K562 (cell line): ENCODE data around the gene BGLAP. TPM values are rescaled to one million over a fixed set of nuclear protein-coding genes. Genes with fewer than 3 reads are reported as not detected.

Experiments
- EGR1 ChIP-seq: fragments of 450-650 bp; conservative IDR thresholded peaks from 2 replicates; pipeline ENCODE4 v1.6.1; 2017; ENCODE audit warnings: mild to moderate bottlenecking
- GABPA ChIP-seq: fragments of 200-800 bp; sonication (Bioruptor generic); conservative IDR thresholded peaks from 2 replicates; pipeline ENCODE4 v1.6.1; 2016; ENCODE audit warnings: low read depth, missing genetic modification characterization, missing compliant biosample characterization
- STAT5A ChIP-seq: IDR thresholded peaks from 2 replicates; pipeline ENCODE4 v1.6.1; 2012; ENCODE audit warnings: low read length, inconsistent platforms, borderline replicate concordance
- ZNF124 ChIP-seq: sonication (generic); formaldehyde crosslinking; IDR thresholded peaks from 2 replicates; pipeline ENCODE4 v1.8.1; 2022; ENCODE audit warnings: missing genetic modification reagents
- polyA plus RNA-seq, 8 experiments: library from polyadenylated mRNA; depleted of rRNA in 4 of 8; stranded (reverse) in 5 of 8; unstranded in 3 of 8; fragments of >200 nt; fragmentation: Nextera tagmentation in 2 of 8; fragmentation: Illumina TruSeq in 1 of 8; extraction: Ambion mirVana in 2 of 8; extraction: Trizol in 1 of 8; gene quantifications; 2 replicates each; pipeline versions ENCODE4 v1.2.1 to v1.2.3, GENCODE V29; 2011 to 2014; ENCODE audit warnings: inconsistent platforms in 1 of 8, missing spikeins in 1 of 8
- total RNA-seq, 7 experiments: library from RNA; depleted of rRNA in 6 of 7; stranded (reverse); fragments of >200 nt in 6 of 7; fragmentation: Illumina TruSeq in 2 of 7; extraction: Trizol in 2 of 7; gene quantifications; 2 replicates each; pipeline versions ENCODE4 v1.2.1 to v1.2.3, GENCODE V29; 2011 to 2021; ENCODE audit warnings: low replicate concordance in 1 of 7
- TF ChIP-seq, protein P1 (sequence below): fragments of 450-650 bp; IDR thresholded peaks from 2 replicates; pipeline ENCODE4 v1.6.1; 2016; ENCODE audit warnings: mild to moderate bottlenecking
- TF ChIP-seq, protein P2 (sequence below): fragments of 250-450 bp; sonication (Bioruptor Pico); IDR thresholded peaks from 2 replicates; pipeline ENCODE4 v1.9.0; 2021; ENCODE audit warnings: mild to moderate bottlenecking, inconsistent platforms
- TF ChIP-seq, protein P3 (sequence below): fragments of 250-450 bp; sonication (Bioruptor Pico); IDR thresholded peaks from 2 replicates; pipeline ENCODE4 v1.4.0; 2020
- TF ChIP-seq, protein P4 (sequence below): fragments of 250-450 bp; sonication (Bioruptor Pico); IDR thresholded peaks from 2 replicates; pipeline ENCODE4 v1.8.0; 2022; ENCODE audit warnings: moderate library complexity, mild to moderate bottlenecking, inconsistent platforms
- TF ChIP-seq, protein P5 (sequence below): fragments of 250-450 bp; sonication (Bioruptor Pico); IDR thresholded peaks from 2 replicates; pipeline ENCODE4 v1.9.0; 2021; ENCODE audit warnings: mild to moderate bottlenecking
- TF ChIP-seq, protein P6 (sequence below): IDR thresholded peaks from 2 replicates; pipeline ENCODE4 v1.6.1; 2014; ENCODE audit warnings: antibody characterized with exemption
- TF ChIP-seq, protein P7 (sequence below), 2 experiments: IDR thresholded peaks; 2 replicates each; pipeline ENCODE4 v1.6.1; 2011; ENCODE audit warnings: borderline replicate concordance in 1 of 2, control low read depth in 1 of 2, low read depth in 1 of 2, low read length in 1 of 2, mild to moderate bottlenecking in 1 of 2, mixed read lengths in 1 of 2, moderate library complexity in 1 of 2; ENCODE audit not compliant: insufficient read depth in 1 of 2, insufficient read length in 1 of 2, poor library complexity in 1 of 2, severe bottlenecking in 1 of 2; ENCODE audit errors: extremely low read depth in 1 of 2
- TF ChIP-seq, protein P8 (sequence below): IDR thresholded peaks from 2 replicates; pipeline ENCODE4 v1.6.1; 2011; ENCODE audit not compliant: insufficient read length; ENCODE audit errors: extremely low read depth

The BGLAP gene
- total and polyA plus RNA-seq, 9 of the 15 experiments (the other 6 are each of a cell fraction or from before 2014, with no cell fraction given) = 0.15 to 1.4 (median 0.28) TPM; not detected in 3

DNA sequence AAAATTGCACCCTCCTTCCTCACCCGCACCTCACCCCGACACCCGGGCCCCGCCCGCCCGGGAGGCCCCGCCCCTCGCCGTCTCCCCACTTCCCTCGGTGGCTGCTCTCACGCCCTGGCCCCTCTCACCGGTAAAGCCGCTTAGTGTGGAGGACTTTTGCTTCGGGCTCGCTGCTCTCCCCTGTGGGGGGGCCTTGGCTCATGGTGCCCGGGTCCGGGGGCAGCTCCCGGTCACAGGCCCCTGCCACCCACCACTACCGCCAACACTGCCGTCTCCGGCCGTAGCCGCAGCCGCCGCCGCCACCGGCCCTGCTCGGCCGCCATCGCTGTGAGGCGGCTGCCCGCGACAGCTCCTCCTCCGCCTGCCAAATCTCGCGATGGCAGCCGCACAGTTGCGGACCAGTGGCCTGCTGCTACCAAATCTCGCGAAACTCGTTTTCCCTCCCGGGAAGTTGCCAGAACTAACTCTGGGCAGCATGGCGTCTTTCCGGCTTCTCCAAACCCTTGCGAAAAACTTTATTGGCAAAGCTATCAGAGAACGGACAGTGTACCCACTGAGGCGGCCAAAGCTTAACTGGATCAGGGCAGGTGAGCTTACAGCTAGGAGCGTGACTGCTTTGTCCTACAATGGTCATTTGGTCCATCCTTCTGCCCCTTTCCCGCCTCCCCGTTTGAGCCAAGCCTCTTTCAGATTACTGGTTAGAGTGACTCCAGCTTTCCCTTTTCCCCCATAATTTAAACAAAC, 40.7 kb downstream of the BGLAP start, which contains the start of gene SMG5 (continued):
- TF ChIP-seq, protein P1, sequence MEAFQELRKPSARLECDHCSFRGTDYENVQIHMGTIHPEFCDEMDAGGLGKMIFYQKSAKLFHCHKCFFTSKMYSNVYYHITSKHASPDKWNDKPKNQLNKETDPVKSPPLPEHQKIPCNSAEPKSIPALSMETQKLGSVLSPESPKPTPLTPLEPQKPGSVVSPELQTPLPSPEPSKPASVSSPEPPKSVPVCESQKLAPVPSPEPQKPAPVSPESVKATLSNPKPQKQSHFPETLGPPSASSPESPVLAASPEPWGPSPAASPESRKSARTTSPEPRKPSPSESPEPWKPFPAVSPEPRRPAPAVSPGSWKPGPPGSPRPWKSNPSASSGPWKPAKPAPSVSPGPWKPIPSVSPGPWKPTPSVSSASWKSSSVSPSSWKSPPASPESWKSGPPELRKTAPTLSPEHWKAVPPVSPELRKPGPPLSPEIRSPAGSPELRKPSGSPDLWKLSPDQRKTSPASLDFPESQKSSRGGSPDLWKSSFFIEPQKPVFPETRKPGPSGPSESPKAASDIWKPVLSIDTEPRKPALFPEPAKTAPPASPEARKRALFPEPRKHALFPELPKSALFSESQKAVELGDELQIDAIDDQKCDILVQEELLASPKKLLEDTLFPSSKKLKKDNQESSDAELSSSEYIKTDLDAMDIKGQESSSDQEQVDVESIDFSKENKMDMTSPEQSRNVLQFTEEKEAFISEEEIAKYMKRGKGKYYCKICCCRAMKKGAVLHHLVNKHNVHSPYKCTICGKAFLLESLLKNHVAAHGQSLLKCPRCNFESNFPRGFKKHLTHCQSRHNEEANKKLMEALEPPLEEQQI = 0 out of 2 replicates have a peak, but pooled peaks have one; percentile 68
- TF ChIP-seq, protein P2, sequence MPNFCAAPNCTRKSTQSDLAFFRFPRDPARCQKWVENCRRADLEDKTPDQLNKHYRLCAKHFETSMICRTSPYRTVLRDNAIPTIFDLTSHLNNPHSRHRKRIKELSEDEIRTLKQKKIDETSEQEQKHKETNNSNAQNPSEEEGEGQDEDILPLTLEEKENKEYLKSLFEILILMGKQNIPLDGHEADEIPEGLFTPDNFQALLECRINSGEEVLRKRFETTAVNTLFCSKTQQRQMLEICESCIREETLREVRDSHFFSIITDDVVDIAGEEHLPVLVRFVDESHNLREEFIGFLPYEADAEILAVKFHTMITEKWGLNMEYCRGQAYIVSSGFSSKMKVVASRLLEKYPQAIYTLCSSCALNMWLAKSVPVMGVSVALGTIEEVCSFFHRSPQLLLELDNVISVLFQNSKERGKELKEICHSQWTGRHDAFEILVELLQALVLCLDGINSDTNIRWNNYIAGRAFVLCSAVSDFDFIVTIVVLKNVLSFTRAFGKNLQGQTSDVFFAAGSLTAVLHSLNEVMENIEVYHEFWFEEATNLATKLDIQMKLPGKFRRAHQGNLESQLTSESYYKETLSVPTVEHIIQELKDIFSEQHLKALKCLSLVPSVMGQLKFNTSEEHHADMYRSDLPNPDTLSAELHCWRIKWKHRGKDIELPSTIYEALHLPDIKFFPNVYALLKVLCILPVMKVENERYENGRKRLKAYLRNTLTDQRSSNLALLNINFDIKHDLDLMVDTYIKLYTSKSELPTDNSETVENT (CRISPR knock-in tag) = peak; percentile 82
- TF ChIP-seq, protein P3, sequence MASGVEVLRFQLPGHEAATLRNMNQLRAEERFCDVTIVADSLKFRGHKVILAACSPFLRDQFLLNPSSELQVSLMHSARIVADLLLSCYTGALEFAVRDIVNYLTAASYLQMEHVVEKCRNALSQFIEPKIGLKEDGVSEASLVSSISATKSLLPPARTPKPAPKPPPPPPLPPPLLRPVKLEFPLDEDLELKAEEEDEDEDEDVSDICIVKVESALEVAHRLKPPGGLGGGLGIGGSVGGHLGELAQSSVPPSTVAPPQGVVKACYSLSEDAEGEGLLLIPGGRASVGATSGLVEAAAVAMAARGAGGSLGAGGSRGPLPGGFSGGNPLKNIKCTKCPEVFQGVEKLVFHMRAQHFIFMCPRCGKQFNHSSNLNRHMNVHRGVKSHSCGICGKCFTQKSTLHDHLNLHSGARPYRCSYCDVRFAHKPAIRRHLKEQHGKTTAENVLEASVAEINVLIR (CRISPR knock-in tag) = peak; percentile 25; the same call in 1 of the 2 replicates
- TF ChIP-seq, protein P4, sequence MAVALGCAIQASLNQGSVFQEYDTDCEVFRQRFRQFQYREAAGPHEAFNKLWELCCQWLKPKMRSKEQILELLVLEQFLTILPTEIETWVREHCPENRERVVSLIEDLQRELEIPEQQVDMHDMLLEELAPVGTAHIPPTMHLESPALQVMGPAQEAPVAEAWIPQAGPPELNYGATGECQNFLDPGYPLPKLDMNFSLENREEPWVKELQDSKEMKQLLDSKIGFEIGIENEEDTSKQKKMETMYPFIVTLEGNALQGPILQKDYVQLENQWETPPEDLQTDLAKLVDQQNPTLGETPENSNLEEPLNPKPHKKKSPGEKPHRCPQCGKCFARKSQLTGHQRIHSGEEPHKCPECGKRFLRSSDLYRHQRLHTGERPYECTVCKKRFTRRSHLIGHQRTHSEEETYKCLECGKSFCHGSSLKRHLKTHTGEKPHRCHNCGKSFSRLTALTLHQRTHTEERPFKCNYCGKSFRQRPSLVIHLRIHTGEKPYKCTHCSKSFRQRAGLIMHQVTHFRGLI (CRISPR knock-in tag) = no peak
- TF ChIP-seq GABPA (tag) (peak; percentile 94), EGR1 (0 out of 2 replicates have a peak, but pooled peaks have one; percentile 57), ZNF124 (CRISPR knock-in tag) (no peak), STAT5A (peak; percentile 20; the same call in 1 of the 2 replicates)
- TF ChIP-seq, protein P5, sequence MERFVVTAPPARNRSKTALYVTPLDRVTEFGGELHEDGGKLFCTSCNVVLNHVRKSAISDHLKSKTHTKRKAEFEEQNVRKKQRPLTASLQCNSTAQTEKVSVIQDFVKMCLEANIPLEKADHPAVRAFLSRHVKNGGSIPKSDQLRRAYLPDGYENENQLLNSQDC (CRISPR knock-in tag) = no peak
- TF ChIP-seq, protein P6, sequence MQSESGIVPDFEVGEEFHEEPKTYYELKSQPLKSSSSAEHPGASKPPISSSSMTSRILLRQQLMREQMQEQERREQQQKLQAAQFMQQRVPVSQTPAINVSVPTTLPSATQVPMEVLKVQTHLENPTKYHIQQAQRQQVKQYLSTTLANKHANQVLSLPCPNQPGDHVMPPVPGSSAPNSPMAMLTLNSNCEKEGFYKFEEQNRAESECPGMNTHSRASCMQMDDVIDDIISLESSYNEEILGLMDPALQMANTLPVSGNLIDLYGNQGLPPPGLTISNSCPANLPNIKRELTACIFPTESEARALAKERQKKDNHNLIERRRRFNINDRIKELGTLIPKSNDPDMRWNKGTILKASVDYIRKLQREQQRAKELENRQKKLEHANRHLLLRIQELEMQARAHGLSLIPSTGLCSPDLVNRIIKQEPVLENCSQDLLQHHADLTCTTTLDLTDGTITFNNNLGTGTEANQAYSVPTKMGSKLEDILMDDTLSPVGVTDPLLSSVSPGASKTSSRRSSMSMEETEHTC = no peak
- TF ChIP-seq, protein P7, sequence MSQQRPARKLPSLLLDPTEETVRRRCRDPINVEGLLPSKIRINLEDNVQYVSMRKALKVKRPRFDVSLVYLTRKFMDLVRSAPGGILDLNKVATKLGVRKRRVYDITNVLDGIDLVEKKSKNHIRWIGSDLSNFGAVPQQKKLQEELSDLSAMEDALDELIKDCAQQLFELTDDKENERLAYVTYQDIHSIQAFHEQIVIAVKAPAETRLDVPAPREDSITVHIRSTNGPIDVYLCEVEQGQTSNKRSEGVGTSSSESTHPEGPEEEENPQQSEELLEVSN (IDR thresholded peaks at IDR 0.05; ENCODE audit: borderline replicate concordance in 1 of 2, extremely low read depth in 1 of 2, insufficient read depth in 1 of 2, insufficient read length in 1 of 2, low read depth in 1 of 2, low read length in 1 of 2, poor library complexity in 1 of 2, severe bottlenecking in 1 of 2) = peak; percentile 67 to 75
- TF ChIP-seq, protein P8, sequence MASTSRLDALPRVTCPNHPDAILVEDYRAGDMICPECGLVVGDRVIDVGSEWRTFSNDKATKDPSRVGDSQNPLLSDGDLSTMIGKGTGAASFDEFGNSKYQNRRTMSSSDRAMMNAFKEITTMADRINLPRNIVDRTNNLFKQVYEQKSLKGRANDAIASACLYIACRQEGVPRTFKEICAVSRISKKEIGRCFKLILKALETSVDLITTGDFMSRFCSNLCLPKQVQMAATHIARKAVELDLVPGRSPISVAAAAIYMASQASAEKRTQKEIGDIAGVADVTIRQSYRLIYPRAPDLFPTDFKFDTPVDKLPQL = no peak
